ENCODE measurements around the gene MAP2K4. TPM values are rescaled to one million over a fixed set of nuclear protein-coding genes. Genes with fewer than 3 reads are reported as not detected.

MAP2K4 gene
- total RNA-seq, 2 donors from 2014 or later: 49.0 to 54.6 TPM

DNA sequence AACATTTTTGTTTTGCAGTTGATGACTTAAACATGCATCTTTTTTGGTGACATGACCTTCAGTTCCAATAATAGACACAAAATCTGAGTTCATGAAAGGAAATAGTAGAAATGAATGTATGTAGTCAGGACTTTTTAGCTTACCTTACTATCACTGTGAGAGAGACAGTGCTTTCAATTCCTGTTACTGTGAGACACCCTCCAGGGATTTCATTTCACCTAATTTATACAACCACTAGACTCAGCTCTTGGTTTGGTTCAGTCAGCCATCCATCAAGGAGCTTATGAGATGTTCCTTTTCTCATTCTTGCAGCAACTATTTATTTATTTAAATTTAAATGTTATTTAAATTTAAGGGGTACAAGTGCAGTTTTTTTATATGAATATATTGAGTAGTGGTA, 77.9 kb downstream of the MAP2K4 start:
- Mint-ChIP-seq H3K36me3 (ENCODE audit: low read depth) (peaks cover 65% of the 10 kb centered on the region), H3K4me1 (no peaks in the 10 kb centered on the region), H3K27ac (no peak overlapping the region), H3K9me3 (peaks cover 3% of the 10 kb centered on the region), H3K4me3 (no peak overlapping the region), H3K27me3 (ENCODE audit: insufficient read depth) (no peaks in the 10 kb centered on the region)
- Histone ChIP-seq H3K9me3 (ENCODE audit: control insufficient read depth, low read length) (peaks cover 26% of the 10 kb centered on the region), H3K4me3 (ENCODE audit: low read length) (no peak overlapping the region), H3K36me3 (ENCODE audit: control insufficient read depth, insufficient read depth, low read length) (peaks cover 53% of the 10 kb centered on the region), H3K27me3 (ENCODE audit: control insufficient read depth, insufficient read depth, low read length, poor library complexity, severe bottlenecking) (no peaks in the 10 kb centered on the region), H3K9ac (ENCODE audit: extremely low read depth, low read length, poor library complexity, severe bottlenecking) (no peak overlapping the region), H3K27ac (ENCODE audit: low read depth, low read length) (no peak overlapping the region), H3K4me1 (ENCODE audit: control insufficient read depth, insufficient read depth, low read length) (no peaks in the 10 kb centered on the region)
- DNase-seq: no peak
- TF ChIP-seq, protein P1, sequence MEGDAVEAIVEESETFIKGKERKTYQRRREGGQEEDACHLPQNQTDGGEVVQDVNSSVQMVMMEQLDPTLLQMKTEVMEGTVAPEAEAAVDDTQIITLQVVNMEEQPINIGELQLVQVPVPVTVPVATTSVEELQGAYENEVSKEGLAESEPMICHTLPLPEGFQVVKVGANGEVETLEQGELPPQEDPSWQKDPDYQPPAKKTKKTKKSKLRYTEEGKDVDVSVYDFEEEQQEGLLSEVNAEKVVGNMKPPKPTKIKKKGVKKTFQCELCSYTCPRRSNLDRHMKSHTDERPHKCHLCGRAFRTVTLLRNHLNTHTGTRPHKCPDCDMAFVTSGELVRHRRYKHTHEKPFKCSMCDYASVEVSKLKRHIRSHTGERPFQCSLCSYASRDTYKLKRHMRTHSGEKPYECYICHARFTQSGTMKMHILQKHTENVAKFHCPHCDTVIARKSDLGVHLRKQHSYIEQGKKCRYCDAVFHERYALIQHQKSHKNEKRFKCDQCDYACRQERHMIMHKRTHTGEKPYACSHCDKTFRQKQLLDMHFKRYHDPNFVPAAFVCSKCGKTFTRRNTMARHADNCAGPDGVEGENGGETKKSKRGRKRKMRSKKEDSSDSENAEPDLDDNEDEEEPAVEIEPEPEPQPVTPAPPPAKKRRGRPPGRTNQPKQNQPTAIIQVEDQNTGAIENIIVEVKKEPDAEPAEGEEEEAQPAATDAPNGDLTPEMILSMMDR (conservative IDR thresholded peaks at IDR 0.05): no peak

DNA sequence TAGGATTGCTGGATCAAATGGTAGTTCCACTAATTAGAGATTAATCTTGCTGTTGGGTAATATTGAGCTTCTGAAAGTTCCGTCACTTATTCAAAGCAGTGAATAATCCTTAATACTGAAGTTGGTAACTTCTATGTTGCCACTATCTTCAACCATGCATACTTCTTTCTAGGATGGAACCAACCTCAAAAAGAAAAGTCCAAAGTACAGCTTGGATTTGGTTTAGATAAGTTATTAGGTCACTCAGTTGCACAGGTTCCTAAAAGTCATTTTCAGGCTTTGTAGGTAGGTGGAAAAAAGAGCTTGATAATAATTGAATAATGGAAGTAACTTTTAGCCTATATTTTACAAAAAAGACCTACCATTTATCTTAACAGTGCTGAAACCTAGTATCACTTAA, 78.7 kb downstream of the MAP2K4 start:
- Histone ChIP-seq H3K27ac (ENCODE audit: low read depth, low read length) (no peak overlapping the region), H3K9me3 (ENCODE audit: control insufficient read depth, low read length) (peaks cover 26% of the 10 kb centered on the region), H3K9ac (ENCODE audit: extremely low read depth, low read length, poor library complexity, severe bottlenecking) (no peak overlapping the region), H3K4me3 (ENCODE audit: low read length) (no peak overlapping the region), H3K4me1 (ENCODE audit: control insufficient read depth, insufficient read depth, low read length) (no peaks in the 10 kb centered on the region), H3K36me3 (ENCODE audit: control insufficient read depth, insufficient read depth, low read length) (peaks cover 53% of the 10 kb centered on the region), H3K27me3 (ENCODE audit: control insufficient read depth, insufficient read depth, low read length, poor library complexity, severe bottlenecking) (no peaks in the 10 kb centered on the region)
- H3K36me3 Mint-ChIP-seq (ENCODE audit: low read depth): peaks cover 65% of the 10 kb centered on the region
- no peak for DNase-seq
- H3K9me3 Mint-ChIP-seq: peaks cover 3% of the 10 kb centered on the region
- WGBS, 2 experiments (ENCODE audit: insufficient coverage in 1 of 2, insufficient read length in 1 of 2): 89 to 100% methylated on average over 1 of the region's 1 CpG
- TF ChIP-seq, protein P1 (conservative IDR thresholded peaks at IDR 0.05): no peak
- H3K27ac Mint-ChIP-seq: no peak overlapping the region
- H3K4me1 Mint-ChIP-seq: no peaks in the 10 kb centered on the region
- H3K27me3 Mint-ChIP-seq (ENCODE audit: insufficient read depth): no peaks in the 10 kb centered on the region
- H3K4me3 Mint-ChIP-seq: no peak overlapping the region

DNA sequence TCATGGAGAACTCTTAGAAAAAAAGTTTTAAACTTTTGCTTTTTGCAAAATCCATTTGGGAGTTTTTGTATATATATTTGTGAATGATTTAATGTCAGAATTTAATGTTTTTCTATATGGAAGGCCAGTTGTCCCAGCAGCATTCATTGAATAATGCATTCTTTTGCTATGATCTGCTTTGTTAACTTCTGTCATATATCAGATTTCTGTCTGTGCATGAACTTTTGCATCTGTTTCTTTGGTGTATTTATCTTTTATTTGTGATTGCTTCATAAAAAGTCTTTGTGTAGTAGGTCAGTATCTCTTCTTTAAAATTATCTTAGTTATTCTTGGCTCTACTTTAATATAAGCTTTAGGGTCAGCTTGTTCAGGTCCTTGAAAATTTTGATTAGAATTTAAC, 84.2 kb downstream of the MAP2K4 start:
- H3K36me3 ChIP-seq (ENCODE audit: control insufficient read depth, insufficient read depth, low read length): peaks cover 15% of the 10 kb centered on the region
- Mint-ChIP-seq H3K27me3 (ENCODE audit: insufficient read depth) (no peaks in the 10 kb centered on the region), H3K27ac (no peak overlapping the region), H3K9me3 (peaks cover 3% of the 10 kb centered on the region), H3K4me1 (peaks cover 17% of the 10 kb centered on the region), H3K4me3 (no peak overlapping the region), H3K36me3 (ENCODE audit: low read depth) (peaks cover 33% of the 10 kb centered on the region)
- TF ChIP-seq, protein P1 (conservative IDR thresholded peaks at IDR 0.05): no peak
- no peaks in the 10 kb centered on the region for H3K4me1 ChIP-seq (ENCODE audit: control insufficient read depth, insufficient read depth, low read length)
- H3K4me3 ChIP-seq (ENCODE audit: low read length): no peak overlapping the region
- H3K27me3 ChIP-seq (ENCODE audit: control insufficient read depth, insufficient read depth, low read length, poor library complexity, severe bottlenecking): no peaks in the 10 kb centered on the region
- peaks cover 24% of the 10 kb centered on the region for H3K9me3 ChIP-seq (ENCODE audit: control insufficient read depth, low read length)
- no peak overlapping the region for H3K27ac ChIP-seq (ENCODE audit: low read depth, low read length)
- no peak for DNase-seq
- H3K9ac ChIP-seq (ENCODE audit: extremely low read depth, low read length, poor library complexity, severe bottlenecking): no peak overlapping the region
